Mucosa of gallbladder (tissue), 1 donor: Measurements from ENCODE around the gene SPEM1. TPM values are rescaled to one million over a fixed set of nuclear protein-coding genes. Genes with fewer than 3 reads are reported as not detected.

Experiments
- DNase-seq: peaks from one replicate; pipeline ENCODE4 v3.0.0-alpha.2; 2020; ENCODE audit warnings: low spot score
- total RNA-seq: library from RNA; stranded (reverse); gene quantifications from one replicate; pipeline ENCODE4 v1.2.1, GENCODE V29; 2021
- donor health status: DM: no; HTN: no; CAD: no.

Gene SPEM1
- total RNA-seq, 1 donor from 2014 or later = not detected

DNA sequence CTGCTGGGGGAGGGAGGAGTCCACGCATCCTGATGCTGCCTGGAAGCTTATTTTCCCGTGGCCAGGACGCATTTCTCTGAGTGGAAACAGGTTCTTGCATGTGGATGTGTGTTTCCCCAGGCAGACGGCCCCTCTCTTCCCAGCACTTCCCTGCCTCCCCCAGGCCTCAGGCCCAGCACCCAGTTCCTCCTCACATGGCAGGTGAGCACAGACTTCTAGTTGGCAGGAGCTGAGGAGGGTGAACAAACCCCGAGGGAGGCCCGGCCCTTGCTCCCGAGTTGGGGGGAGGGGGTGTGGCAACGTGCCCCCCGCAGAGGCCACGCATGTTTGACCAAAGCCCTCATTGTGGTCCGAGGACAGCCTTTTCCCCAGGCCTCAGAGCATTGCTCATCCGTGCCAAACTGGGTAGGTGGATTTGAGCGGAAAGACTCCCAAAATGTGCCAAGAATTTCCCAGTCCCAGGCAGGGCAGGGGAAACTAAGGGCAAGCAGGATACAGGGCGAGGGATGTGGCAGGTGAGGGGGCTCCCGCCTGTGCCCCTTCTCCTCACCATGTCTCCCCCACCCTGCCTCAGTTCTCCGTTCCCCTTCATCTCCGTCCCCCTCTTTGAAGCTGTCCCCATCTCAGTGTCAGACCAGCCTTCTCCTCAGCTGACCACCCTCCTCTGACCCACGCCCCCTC is 1.5 kb upstream of the SPEM1 start:
- DNase-seq = no peak

DNA sequence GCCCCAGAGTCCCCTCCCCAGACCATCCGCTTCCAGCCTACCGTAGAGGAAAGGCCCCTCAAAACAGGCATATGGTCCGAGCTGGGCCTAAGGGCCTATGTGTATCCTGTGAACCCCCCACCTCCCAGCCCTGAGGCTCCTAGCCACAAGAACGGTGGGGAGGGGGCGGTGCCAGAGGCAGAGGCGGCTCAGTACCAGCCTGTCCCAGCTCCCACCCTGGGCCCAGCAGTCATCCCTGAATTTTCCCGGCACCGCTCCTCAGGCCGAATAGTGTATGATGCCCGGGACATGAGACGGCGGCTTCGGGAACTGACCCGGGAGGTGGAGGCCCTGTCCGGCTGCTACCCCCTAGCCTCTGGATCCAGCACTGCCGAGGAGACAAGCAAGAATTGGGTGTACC is 1.1 kb downstream of the SPEM1 start:
- no peak for DNase-seq

DNA sequence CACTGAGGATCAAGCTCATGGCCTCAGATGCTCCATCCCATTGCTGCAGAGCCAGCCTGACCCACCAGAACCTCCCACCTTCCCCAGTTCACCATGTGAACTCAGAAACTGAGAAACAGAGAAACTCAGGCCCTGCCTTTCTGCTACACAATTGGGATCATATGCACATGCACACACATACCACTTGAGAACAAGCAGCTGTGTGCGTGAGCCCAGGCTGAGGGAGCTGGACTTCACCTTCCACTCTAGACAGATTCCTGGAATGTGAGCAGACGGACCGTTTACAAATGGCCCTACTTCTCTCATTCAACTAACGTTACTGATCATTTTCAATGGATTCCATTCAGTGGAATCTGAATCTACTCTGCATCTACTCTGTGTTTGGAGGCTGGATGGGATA is 3.6 kb downstream of the SPEM1 start:
- DNase-seq = no peak

DNA sequence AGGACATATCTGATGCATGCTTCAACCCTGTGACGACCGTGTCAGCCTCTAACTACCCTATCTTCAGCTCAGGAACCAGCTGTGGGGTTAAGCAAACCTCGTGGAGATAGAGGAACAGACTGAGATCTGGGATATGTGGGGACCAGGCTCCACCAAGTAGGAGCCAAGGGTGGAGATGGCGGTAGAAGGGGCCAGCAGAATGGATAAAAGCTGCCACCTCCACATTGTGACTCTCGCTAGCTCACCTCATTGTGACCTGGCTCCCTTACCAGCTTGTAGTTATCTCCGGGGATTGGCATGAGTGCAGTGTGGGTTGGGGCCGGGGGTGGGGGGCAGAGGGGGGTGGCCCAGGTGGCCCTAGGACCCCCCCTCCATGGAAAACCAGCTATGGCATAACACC is 5.2 kb downstream of the SPEM1 start, which contains the start of gene SPEM2:
SPEM2 (plus strand) TSS at position 301 of the 400 bp plus-strand sequence; CDS start at position 374, 73 bp downstream.
- no peak for DNase-seq

DNA sequence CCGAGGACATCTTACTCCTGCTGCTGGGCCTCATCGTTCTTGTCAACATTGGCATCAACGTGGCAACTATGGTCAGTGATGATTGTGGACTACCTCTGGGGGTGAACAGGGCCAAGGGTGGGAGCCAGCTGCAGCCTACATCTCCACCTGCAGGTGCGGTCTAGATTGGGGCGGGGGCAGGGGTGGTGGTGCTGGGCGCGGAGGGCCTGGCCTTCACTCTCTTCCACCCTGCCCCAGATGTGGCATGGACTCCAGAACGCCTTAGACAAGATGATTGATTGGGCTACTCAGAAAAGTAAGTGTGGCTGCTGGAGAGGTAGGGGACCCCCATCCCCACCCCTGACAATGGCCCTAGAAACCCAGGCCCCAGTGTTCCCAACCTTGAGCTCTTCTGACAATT is 5.6 kb downstream of the SPEM1 start:
- no peak for DNase-seq

DNA sequence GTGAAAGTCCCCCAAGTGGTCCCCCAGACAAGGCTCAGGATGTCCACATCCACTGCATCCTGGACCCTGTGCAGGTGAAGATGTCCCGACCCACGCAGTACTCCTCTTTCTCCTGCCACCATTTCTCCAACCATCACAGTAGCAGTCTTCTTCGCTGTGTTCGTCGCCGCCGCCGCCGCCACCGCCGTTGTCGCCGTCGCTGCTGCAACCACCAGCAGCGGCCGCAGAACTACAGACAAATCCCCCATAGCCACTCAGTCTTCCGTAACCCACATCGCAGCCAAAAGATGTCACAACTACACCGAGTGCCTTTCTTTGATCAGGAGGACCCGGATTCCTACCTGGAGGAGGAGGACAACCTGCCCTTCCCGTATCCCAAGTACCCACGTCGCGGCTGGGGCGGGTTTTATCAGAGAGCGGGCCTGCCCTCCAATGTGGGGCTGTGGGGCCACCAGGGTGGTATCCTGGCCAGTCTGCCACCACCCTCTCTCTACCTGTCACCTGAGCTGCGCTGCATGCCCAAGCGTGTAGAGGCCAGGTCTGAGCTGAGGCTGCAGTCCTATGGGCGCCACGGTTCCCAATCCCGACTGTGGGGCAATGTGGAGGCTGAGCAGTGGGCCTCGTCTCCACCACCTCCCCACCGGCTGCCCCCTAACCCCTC is 6.2 kb downstream of the SPEM1 start:
- no peak for DNase-seq

DNA sequence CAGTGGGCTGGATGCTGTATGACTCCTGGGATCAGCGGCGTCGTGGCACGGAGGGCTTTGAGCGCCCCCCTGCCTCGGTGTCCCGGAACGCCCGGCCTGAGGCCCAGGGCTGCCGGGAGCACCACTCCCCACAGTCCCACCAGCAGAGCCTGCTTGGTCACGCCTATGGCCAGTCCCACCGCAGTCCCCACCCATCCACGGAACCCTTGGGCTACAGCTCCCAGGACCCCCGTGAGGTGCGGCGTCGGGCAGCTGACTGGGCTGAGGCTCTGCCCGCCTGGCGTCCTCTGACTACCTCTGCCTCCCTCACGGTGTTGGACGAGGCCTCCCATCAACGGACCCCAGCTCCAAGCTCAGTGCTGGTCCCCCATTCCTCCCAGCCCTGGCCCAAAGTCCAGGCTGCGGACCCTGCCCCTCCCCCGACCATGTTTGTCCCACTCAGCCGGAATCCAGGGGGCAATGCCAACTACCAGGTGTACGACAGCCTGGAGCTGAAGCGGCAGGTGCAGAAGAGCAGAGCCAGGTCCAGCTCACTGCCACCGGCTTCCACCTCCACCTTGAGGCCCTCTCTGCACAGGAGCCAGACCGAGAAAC is 6.9 kb downstream of the SPEM1 start:
- no peak for DNase-seq

DNA sequence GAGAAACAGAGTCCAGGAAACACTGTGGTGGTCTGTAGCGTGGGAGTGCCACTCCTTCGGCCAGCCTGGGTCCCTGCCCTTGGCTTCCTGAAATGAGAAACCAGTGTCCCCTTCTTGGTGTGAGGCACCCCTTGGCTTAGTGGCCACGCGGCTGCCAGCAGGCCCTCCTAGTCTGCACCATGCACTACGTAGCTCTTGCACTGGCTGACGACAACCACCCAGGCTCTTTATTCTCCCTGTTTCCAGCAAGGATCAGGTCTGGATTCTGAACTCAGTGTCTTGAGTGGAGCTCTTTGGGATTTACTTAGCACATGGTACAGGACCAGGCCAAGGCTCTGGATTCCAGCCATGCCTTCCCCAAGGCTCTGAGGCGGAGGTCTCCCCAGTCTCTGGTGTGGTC is 7.4 kb downstream of the SPEM1 start:
- DNase-seq = no peak

DNA sequence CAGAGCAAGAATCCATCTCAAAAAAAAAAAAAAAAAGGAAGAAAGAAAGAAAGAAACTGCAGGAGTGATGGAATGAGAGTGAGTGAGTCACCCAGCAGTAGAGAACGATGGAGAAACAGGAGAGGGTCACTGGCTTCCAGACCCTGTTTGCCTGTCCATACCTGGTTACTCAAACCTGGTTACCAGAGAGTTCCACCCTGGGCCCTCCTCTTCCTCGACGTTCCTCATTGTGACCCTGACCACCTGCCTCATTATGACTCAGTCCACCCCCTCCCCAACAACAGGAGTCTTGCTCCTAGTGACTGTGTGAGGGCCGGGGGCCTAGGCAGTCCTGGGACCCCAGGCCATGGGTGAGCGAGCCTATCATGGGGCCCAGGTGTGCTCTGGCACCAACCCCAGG is 8.4 kb downstream of the SPEM1 start, which contains the start of gene SPEM3:
SPEM3 (plus strand) TSS at position 301 of the 400 bp plus-strand sequence; CDS start at position 347, 46 bp downstream.
- no peak for DNase-seq

DNA sequence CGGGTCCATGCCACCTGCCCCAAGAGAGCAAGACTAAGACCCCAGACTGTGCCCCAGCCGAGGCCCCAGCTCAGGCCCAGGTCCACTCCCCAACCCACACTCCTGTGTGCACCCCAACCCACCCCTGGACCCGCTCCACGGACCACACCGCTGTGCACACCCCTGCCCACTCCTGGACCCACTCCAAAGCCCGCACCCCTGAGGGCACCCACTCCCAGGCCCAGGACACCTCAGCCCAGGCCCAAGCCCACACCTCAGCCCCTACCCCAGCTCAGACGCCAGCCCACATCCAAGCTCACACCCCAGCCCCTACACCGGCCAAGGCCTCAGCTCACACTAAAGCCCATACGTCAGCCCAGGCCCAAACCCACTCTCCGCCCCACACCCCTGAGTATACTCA is 9.6 kb downstream of the SPEM1 start:
- no peak for DNase-seq

DNA sequence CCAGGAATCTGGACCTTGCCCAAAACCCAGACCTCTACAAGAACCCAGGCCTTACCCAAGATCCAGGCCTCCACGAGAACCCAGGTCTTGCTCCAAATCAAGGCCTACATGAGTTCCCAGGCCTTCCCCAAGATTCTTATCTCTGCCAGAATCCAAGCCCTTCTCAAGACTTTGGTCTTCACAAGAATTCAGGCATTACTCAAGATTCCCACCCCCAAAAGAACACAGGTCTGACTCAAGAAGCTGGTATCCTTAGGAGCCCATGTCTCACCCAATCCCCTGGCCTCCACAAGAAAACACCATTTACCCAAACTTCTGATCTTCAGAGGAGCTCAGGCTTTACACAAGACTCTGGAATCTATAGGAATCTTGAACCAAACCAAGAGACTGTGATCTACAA is 11.1 kb downstream of the SPEM1 start:
- no peak for DNase-seq

DNA sequence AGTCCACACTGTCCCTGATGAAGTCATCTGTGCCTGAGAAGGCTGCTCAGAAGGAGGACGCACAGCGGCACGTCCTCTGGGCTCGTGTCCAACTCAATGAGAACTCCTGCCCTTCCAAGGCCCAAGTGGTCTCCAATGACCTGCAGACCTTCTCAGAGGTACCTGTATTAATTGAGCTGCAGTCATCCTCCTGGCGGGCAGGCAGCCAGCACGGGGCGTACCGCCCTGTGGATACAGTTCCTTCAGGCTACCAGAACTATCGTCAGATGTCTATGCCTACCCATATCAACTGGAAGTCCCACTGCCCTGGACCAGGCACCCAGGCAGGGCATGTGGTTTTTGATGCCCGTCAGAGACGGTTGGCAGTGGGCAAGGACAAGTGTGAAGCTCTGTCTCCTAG is 12.2 kb downstream of the SPEM1 start:
- no peak for DNase-seq

DNA sequence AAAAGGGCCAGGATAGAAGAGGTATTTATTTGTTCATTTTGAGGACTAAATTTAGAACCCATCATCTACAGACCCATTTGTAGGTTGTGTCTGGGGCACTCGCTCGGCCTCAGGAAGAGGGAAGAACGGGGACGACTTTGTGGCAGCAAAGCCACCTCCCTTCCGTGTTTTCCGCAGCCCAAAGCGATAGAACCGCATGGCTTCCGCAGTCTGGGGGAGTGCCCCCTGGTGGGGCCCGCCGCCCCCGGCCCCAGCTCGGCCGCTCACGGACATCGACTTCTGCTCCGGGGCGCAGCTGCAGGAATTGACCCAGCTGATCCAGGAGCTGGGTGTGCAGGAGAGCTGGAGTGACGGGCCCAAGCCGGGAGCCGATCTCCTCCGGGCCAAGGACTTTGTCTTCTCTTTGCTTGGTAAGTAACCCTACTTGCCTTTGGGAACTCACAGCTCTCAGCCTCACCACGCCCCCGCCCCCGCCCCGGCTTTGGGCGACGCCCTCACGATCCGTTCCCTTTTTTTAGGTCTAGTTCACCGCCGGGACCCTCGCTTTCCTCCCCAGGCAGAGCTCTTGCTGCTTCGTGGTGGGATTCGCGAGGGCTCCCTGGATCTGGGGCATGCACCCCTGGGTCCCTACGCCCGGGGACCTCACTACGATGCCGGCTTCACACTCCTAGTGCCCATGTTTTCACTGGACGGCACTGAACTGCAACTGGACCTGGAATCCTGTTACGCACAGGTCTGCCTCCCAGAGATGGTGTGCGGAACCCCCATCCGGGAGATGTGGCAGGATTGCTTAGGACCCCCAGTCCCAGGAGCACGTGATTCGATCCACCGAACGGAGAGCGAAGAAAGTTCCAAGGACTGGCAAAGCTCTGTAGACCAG is 15.8 kb downstream of the SPEM1 start:
- peak; percentile 29 for DNase-seq

DNA sequence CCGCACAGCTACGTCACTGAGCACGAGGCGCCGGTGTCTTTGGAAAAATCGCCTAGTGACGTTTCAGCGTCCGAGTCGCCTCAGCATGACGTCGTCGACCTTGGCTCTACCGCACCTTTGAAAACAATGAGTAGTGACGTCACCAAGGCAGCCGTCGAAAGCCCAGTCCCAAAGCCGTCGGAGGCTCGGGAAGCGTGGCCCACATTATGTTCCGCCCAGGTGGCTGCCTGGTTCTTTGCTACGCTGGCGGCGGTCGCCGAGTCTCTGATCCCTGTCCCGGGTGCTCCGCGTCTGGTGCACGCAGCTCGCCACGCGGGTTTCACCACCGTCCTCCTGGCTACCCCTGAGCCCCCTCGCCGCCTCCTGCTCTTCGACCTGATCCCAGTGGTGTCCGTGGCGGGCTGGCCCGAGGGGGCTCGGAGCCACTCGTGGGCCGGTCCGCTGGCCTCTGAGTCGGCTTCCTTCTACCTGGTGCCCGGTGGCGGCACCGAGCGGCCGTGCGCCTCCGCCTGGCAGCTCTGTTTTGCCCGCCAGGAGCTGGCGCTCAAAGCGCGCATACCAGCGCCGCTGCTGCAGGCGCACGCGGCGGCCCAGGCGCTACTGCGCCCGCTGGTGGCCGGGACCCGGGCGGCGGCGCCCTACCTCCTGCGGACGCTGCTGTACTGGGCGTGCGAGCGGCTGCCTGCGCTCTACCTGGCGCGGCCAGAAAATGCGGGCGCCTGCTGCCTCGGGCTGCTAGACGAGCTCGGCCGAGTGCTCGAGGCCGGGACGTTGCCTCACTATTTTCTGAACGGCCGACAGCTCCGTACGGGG is 16.6 kb downstream of the SPEM1 start:
- DNase-seq = peak; percentile 82

DNA sequence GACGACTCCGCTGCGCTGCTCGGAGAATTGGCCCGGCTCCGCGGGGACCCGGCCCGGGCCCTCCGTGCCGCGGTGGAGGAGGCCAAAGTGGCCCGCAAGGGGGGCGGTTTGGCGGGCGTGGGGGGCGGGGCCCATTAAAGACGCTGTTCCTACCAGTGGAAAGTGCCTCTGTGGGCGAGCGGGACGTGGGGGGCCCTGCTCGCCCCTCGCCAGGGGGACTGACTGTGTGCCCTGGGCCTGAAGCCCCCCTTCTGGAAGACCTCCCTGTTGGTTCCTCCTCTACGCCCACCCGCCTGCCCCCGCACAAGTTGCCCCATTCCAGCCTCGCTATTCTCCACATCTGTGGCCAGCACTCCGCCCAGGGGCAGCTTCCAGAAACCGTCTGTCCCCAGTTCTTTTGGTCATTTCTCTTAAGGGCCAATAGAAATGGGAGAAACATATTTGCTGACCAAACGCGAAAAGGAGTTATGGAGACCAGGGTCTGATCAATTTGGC is 17.3 kb downstream of the SPEM1 start:
- no peak for DNase-seq

DNA sequence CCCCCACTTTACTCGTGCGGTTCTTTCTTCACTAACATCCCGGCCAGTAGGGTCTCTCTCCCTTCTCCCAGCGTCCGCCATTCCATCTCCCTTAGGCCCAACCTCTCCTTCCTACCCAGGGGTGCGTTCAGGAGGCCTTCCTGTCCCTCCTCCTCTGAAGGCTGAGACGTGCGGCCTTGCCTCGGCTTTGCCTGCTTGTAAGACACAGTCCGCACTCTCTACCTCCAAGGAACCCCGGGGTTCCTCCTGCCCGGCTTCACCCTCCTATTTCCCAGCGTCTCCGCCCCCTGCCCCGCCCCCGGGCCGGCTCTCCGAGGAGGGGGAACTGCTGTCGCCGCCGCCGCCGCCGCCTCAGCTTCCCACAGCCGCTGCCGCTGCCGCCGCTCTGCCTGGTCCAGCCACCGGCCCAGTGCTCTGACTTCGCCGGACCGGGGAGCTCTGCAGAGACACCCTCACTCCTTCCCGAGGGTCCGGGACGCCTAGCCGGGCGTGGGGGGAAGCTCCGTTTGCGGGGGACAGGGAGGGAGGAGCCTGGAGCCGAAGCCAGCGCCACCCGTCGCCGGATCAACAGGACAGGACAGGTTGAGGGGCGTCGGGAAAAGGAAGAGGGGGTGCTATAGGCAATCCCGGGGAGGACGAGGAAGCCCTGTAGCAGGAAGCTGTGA is 18.0 kb downstream of the SPEM1 start:
- DNase-seq = peak; percentile 53

DNA sequence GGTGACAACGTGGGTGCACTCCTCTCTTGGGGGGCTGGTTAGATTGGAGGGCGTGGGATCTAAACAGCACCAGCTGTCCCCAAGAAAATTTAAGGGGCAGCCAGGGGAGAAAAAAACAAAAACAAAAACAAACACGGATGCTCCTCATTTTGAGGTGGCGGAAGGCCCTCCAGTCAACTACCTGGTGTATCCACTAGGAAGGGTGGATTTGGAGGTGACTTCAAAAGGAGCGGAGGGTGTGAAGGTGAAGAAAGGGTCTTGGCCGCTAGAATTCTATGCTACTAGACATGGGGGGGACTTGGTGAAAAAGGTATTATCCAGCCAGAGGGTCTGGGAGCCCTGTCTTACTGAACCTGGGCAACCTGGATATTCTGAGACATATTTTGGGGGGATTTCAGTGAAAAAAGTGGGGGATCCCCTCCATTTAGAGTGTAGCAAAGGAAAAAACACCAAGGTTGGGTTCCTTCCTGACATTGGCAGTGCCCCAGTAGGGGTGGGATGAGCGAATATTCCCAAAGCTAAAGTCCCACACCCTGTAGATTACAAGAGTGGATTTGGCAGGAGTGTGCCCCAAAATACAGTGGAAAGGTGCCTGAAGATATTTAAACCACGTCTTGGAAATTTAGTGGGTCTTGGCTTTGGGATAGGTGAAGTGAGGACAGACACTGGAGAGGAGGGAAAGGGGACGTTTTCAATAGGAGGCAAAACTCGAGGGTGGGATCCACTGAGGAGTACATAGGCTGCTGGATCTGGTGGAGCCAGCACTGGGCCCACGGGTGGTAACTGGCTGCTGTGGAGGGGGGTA is 18.7 kb downstream of the SPEM1 start:
- no peak for DNase-seq

DNA sequence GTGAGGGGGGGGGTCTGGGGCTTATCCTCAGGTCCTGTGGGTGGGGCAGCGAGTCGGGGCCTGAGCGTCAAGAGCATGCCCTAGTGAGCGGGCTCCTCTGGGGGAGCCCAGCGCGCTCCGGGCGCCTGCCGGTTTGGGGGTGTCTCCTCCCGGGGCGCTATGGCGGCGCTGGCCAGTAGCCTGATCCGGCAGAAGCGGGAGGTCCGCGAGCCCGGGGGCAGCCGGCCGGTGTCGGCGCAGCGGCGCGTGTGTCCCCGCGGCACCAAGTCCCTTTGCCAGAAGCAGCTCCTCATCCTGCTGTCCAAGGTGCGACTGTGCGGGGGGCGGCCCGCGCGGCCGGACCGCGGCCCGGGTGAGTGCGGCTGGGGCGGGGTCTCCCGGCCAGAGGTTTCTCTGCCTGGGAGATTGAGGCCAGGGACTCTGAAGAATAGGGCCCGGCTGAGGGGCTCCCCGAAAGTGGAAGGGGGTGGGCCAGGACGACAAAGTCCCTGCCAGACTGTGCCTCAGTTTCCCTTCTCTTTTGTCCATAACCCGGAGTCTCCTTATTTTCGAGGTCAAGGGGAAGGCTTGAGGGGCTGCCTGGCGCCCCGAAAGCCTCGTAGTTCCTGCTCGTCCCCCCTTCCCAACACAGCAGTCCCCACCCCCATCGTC is 19.5 kb downstream of the SPEM1 start, which contains the start of gene FGF11:
FGF11 (plus strand) TSS at position 51 of the 651 bp plus-strand sequence; CDS start at position 160, 109 bp downstream.
- DNase-seq = no peak
